ENCODE data around the gene VAMP5.
"Not testable (repeated sequence)": the region's sequence is repeated elsewhere in the genome, so short reads cannot be mapped to it uniquely, and the experiment has no call there.

VAMP5 gene

DNA sequence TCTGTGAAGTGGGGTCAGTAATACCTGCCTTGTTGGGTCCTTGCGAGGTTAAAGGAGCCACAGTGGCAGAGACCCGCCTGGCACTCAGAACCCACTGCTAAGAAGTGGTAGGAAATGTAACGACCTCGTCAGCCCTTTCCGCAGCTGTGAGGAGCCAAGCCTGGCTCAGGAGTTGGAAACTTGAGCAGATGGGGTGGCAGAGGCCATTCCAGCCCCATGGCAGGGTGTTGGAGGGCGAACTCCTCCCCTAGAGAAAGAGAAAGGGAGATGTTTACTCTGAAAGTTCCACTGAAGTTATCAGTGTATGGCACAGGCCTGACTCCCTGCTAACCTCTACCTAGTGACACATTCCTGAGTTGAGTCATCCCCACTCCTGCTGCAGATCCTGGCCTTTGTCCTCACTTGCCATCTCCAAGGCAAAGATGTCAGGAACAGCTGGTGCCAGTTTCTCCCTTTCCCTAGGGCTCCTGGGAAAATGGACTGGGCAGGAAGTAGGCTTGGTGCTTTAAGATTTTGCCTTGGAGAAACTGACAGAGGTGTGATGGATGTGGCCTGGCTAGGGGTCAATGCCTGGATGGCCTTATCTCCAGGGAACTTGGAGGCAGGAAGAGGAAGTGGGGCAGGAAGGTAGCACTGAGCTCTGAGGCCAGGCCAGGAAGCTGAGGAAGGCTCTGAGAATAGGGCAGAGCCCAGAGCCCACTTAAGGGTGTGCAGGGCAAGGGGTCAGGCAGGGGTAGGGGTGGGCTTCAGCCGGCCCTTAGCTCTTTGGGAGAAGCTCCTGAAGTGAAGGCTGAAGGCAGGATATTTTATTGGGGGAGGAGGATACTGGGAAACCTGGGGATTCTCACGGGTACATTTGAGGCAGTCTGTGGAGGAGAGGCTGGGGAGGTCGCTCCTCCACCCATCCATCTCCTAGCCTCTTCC is 888 bp downstream of the VAMP5 start:
- DNase-seq: peak; percentile 26 to 33

DNA sequence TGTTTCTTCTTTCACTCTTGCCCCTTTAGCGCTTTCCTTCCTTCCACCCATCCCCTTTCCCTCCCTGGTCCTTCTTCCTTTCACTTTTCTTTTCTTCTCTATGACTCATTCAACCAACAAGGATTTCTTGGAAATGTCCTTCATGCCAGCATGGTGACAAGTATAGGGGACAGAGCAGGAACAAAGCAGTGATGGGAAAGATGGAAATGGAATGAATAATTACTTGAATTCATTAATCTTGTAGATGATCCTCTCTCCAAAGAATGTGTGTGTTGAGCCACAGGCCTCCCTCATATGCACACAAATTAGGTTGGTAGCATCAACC is 1.5 kb downstream of the VAMP5 start:
- DNase-seq: no peak

DNA sequence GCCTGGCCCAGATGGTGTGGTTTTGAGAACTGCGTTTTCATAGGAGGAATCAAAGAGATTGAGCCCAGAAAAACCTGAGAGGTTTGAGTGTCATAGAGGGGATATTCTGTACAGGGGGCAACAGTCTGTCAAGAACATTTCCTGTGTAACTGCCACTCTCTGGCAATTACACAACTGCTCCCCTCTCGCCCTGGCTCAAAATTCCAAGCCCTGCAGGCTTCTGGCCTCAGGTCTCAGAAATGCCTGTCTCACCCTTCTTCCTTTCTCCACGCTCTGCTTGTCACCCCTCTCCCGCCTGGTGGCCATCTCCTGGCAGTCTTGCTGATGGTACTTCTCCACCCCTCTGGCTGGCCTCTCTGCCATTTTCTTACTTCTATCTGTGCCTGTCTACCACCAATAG is 4.0 kb downstream of the VAMP5 start:
- no peak for DNase-seq

DNA sequence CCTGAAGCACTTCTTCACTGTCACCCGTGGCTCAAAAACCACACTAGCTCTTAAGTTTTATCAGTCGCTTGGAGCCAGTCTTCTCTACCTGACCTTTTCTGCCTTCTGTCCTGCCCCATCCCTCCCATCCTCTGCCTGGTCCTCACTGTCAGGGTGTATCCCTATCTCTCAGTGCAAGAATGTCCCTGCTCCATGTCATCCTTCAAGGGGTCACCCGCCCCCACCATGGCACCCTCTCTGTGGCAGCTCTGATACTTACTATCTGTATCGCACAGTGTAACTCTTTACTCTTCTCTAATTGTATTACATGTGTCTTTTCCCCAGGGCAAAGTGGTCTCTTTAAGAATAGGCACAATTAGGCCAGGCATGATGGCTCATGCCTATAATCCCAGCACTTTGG is 4.4 kb downstream of the VAMP5 start:
- no peak for DNase-seq

DNA sequence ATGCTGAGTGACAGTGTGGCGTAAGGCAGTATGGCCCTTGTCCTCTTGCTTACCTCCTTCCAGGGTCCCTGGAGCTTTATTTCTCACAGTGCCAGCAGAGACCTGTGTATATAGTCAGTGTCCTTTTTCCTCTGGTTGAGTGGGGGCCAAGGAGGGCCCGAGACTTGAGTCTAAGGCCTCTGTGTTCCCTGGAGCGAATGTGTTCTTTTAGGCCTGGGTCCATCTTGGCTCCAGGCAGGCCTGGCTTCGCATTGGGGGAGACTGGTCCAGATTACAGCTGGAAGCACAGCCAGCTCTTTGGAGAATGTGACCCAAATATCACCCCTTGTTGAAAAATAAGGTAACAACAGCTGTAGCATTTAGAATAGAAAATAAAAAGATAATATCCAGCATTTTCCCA is 5.0 kb downstream of the VAMP5 start:
- DNase-seq: no peak

DNA sequence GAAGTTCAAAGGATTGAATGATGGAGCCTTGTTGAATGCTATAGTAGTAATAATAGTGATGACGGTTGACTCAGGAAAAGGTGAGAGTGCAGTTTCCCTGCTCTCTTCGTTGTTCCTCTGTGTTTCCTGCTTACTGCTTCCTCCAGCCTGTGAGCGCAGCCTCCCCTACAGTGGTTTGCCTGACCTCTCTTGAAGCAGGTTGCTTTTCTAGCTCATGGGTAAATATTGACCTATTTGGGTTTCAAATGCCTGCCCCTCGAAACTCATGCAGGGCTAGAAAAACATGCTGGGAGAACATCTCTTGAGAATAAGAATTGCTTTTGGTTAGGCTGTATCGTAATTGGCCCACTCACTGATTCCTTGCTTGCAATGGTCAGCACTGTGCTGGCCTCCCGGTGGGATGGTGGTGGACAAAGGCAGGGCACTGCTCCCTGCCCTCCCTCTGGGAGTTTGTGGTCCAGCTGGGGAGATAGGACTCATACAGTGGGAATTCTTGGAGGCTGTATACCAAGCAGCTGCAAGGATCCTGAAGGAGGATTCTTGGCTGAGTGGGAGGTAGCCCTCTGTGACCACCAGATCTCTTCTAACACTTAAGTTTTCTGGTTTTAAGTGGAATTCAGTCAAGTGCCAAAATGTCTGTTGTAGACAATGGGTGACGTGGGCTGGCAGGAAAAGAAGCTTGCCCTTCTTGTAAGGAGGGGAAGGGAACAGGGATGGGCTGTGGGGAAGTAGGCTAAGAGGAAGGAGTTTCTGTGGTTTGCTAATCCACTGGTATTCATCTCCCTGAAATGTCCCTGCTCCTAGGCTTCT is 6.0 kb downstream of the VAMP5 start:
- no peak for DNase-seq

DNA sequence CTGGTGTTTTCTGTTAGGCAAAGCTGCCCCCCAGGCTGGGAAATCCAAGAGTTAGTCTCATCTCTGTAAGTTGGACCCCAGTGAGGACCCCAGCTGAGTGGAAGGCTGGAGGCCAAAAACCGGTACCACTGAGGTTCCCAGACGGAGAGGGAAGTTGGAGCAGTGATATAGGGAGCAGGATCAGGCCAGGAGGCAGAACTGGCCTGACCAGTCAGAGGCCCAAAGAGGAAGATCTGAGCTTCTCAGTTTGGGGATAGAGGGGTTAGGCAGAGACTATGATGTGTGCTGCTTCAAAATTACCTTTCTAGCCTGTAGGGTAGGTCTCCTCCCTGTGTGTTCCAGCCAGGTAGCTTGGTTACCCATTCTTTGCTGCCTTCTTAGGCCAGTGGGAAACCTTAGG is 6.7 kb downstream of the VAMP5 start:
- no peak for DNase-seq

DNA sequence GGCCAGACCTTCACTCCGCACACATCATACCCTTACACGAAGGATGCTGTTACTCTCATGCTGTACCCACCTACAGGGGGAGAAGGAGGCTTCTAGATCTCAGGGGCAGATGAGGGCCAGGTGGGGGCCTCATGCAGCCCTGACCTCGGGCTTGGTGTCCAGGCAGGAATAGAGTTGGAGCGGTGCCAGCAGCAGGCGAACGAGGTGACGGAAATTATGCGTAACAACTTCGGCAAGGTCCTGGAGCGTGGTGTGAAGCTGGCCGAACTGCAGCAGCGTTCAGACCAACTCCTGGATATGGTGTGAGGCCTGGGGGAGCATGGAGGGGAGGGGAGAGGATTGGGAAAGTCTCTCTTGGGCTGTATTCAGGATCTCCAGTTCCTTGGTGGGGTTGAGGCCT is 7.3 kb downstream of the VAMP5 start:
- DNase-seq: no peak

DNA sequence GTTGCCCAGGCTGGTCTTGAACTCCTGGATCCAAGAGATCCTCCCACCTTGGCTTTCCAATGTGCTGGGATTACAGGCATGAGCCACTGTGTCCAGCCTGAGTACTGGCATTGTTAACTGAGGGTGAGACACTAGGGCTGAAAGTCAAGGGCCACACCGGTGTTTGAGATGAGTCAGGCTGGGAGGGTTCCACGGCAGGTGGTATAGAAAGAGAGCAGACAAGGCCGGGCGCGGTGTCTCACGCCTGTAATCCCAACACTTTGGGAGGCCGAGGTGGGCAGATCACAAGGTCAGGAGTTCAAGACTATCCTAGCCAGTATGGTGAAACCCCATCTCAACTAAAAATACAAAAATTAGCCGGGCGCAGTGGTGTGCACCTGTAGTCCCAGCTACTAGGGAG is 8.1 kb downstream of the VAMP5 start:
- DNase-seq: not testable (repeated sequence)

DNA sequence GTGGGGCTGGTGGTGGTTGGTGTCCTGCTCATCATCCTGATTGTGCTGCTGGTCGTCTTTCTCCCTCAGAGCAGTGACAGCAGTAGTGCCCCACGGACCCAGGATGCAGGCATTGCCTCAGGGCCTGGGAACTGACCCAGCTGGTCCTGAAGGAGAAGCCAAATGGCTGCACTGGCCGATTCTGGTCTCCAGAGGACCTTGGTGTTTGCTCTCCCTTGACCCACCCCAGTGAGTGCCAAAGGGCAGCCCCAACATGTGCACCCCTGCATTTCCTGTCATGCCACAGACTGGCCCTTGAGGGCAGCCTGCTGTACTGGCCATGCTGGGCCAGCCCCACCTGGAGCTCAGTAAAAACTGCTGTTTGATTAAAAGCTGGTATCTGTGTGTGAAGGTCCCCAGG is 8.8 kb downstream of the VAMP5 start:
- no peak for DNase-seq

DNA sequence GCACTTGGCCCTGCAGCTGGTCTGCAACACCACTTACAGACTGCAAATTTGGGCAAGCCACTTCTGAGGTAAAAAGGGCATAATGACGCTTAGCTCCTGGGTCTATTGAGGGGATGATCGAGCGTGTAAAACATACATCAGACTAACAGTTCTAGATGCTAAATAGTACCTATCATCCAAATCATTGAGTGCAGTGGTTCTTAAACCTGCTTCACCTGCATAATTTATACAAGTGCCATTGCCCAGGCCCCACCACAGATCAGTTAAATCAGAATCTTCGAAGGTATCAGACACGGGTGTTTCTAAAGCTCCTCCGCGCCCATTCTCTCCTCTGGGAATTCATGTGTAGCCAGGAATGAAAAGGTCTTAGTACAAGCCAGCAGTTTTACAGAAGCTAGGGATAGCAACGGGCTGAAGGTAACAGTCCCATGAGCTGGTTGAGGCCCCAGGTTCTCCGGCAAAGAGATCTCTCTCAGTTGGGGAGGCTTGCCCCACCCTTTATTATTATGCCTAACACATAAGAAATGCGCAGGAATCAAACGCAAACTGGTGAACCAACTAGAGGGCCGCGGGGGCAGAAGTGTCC is 10.6 kb downstream of the VAMP5 start:
- DNase-seq: no peak

DNA sequence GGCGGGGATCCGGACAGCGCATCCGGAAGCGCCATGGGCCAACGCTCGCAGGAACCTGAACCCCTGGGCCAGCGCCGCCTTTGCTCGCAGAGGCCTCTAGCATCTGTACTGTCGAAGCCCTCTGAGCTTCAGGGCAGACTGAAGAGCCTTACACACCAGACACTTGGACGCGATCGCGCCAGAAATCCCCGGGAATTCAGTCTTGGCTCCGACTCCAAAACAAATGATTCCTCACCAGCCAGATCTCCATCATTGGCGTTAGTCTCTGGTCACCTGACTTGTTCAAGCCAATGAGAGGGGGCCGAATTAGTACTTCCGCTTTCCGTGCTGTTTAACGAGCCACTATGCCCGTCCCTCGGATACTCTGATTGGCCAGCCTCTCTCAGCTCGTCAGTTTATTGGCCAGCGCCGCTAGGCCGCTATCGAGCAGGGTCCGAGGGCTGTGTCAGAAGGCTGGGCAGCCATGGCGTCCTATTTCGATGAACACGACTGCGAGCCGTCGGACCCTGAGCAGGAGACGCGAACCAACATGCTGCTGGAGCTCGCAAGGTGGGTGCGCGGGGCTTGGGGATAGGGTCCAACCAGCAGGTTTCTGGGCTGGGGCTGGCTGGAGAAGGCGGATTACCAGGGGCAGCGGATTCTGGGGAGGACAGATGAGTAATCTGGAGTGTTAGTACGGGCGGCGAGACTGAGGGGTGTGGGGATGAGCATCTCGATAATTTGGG is 11.2 kb downstream of the VAMP5 start, which contains the start of gene RNF181:
TSS of gene RNF181 (plus strand) at position 445 of the 725 bp plus-strand sequence. CDS start at position 464, 19 bp downstream.
- peak; percentile 87 to 90 for DNase-seq

DNA sequence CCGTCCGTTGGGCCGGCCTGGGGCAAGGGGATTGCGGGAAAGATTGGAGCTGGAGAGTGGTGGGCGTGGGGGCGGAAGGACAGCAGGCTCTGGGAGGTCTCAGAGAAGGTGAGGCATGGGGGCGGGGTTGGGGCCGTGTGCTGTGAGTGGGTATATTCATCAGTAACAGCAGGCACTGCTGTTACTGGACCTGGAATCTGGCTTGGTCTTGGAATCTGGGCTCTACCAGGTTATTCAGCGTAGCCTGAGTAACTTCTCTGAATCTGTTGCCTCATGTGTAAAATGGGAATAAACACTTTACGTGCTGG is 11.7 kb downstream of the VAMP5 start:
- peak; percentile 45 to 47 for DNase-seq

DNA sequence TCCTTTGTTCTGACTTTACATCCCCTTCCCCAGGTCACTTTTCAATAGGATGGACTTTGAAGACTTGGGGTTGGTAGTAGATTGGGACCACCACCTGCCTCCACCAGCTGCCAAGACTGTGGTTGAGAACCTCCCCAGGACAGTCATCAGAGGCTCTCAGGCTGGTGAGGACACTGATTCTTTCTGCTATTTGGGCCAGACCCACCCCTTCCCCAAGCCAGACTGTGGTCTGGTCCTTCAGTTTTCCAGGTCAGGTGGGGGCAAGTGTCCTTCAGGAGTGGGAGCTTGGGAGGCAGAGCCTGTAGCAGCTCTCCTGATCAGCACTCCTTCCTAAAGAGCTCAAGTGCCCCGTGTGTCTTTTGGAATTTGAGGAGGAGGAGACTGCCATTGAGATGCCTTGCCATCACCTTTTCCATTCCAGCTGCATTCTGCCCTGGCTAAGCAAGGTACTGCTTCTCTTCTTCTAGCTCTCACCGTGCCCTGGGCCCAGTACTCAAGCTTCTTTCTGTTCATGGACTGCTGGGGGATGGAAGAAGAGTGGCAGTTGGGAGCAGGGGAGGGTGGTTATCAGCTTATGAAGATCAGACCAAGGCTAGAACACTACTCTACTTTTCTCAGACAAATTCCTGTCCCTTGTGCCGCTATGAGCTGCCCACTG is 12.4 kb downstream of the VAMP5 start:
- DNase-seq: no peak

DNA sequence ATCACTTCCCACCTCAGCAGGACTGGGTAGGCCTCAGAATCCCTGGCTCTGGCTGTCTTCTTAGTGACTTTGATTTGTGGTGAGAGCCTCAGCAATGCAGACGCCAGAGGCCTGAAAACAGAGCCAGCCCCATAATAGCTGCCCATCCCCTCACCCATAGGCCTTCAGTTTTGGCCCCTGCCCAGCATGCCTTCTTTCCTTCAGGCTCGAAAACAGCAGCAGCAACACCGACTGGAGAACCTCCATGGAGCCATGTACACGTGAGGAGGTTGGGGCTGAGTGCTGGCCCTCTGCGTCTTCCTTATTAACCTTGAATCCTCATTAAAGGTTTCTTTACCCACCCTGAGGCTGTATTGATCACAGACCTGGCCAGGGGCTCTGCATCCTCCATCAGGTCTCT is 13.0 kb downstream of the VAMP5 start:
- DNase-seq: no peak

DNA sequence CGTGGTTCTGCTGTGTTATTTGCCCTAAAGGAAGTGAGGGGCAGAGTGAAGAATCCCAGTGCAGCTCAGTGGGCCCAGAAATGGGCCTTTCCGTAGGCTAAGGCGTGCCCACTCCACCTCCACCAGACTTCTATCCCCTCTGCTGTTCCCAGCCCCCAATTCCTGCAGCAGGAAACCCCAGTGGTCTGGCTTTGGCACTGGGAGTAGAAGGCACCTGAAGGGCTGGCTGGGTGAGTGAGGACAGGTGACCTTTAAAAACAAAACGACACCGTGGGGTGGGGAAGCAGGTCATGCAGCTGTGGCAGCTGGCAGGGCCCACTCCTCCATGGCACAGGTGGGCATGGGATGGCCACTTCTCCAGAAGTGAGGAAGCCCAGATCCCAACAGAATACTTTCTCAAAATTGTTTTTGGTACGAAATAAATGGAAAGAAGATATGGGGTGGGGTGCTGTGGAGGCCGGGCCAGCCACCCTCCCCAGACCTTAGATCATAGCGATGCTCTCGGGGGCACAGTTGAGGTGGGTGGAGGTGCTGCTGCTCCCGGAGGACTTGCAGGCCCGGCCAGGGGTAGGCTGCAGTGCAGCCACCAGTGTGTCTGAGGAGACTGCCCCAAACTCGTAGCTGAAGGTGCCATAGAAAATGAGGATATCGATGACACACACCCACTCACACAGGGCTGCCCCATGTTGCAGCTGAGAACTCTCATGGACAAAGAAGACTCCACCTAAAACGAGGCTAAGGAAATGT is 14.5 kb downstream of the VAMP5 start:
- DNase-seq: no peak

DNA sequence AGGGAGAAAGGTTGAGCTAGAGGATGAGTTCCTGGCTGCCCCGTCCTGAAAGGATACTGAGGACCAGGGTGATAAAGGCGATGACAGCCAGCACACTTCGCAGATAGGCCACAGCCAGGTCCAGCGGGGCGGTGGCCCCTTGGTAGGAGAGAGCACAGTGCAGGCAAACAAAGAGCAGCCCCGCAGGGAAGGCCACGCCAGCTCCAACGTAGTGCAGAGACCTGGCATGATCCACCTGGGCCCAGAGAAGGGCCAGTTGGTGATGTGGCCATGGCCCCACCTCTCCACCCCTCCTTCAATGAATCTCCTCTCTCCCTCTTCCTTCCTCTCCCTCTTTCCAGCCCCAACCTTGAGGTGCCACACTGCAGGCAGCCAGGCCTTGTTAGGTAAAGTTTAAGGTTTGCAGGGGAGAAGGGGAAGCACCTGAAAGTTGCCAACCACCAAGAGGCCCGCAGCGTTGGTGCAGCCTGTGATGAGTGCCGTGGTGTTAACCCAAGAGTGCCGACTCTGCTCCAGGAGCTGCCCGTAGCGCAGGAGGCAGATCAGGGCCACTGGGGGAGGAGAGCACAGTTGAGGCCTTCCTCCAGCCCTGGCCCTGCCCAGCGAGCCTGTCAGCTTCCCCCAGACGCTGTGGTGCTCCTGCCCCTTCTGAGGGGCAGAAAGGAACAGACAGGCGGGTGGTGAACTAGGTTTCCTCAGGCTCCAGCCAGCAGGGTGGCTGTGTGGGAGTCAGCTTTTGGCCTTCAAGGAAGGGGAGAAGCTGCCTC is 15.4 kb downstream of the VAMP5 start:
- DNase-seq: no peak

DNA sequence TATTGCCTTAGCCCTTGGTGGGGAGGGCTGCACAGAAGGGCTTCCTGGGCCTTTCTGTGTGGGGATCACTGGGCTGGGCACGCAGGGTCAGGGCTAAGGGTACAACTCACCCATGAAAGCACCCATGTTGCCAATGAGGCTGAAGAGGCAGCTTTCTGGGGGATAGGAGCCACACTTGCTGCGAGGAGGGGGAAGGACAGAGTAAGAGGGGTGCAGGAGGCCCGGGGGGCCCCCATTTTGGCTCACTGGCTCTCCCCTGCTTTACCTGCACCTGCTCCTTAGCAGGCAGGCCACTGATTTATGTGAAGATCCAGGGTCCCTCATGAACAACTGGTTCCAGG is 16.0 kb downstream of the VAMP5 start:
- DNase-seq: no peak

DNA sequence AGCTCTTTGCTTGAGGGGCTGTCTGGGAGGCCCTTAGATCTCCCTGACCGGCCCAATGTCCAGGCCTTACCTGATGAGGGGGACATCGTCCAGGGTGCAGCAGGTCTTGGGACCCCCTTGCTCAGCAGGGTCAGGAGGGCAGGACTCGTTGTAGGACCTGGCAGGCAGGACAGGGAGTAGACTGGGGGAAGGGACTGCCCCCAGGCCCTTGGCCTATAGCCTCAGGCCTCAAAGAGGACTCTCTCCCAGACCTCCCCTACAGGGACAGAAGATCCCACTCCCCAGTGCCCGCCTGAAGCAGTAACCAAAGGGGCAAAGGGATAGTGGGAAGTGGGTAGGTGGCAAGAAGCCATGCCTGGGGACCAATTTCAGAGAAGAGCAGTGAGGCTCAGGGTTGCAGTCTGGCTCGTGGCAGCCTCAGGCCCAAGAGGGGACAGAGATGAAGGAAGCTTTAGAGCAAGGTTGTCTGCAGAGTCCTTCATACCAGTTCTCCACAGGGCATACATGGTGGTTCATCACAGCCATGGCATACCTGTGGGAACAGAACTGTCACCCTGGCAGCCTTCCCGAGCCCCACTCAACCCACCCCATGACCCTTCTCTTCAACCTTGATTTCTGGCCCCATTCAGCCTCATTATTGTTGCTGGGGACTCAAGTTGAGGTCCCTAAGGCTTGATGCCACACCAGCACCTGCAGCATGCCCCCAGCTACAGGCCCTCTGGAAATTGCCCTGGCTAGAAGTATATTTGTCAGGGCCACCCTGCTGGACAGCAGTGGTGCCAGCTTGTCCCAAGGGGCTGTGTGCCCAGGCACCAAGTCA is 16.9 kb downstream of the VAMP5 start:
- no peak for DNase-seq

DNA sequence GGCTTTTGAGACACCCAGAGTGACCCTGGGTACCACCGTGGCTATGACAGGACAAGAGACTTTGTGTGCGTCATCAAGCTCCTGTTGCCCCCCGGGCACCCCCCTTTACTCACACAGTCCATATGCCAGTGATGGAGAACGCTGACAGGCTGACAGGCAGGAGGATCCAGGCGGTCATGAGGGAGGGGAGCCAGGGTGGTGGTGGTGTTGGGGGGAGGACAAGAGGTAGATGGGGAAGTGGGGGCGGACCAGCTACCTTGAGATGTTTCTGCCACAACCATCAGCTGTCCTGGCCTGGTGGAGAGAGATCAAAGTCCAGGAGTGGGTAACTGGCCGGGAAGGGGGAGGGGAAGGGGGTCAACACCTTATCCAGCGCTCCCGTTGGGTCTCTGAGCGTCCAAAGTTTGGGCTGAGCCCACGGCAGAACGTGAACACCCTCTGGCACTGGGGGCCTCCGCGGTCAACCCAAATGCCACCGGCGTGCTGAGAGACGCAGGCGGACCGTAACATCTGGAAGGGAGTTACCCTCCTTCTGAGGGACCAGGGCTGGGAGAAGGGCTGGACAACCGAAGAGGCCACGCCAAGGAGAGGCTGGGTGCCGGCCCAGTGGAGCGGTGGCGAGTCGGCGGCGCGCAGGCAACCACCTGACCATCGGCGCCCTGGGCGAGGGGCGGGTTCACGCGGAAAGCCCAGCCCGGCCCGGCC is 17.7 kb downstream of the VAMP5 start:
- no peak for DNase-seq

Measured in stimulated activated CD4-positive, alpha-beta T cell treated with anti-CD3 and anti-CD28 coated beads, Interleukin-2, amount 100 ng/mL, for 24 hours (primary cell).